Adrenal gland (tissue), 5 donors: Measurements from ENCODE around the gene CLCA4.

Source experiments
- POLR2A ChIP-seq, 2 donors: fragments of 450-650 bp; IDR thresholded peaks; one replicate each; pipeline ENCODE4 v1.6.1; 2017; ENCODE audit warnings: antibody characterized with exemption in 2 of 2, mild to moderate bottlenecking in 2 of 2, moderate library complexity in 1 of 2
- TF ChIP-seq, protein P1 (sequence below), 6 experiments: fragments of 450-650 bp in 4 of 6; fragments of 200-600 bp in 2 of 6; sonication (generic) in 1 of 6; IDR thresholded peaks; 1 replicate in 5 of 6; 2 replicates in 1 of 6; pipeline versions ENCODE4 v1.5.1 to v1.8.0; 2016 to 2021; ENCODE audit warnings: antibody characterized with exemption in 6 of 6, mild to moderate bottlenecking in 2 of 6, moderate library complexity in 1 of 6
- donor health status: DM: no; HTN: no; CAD: no.

DNA sequence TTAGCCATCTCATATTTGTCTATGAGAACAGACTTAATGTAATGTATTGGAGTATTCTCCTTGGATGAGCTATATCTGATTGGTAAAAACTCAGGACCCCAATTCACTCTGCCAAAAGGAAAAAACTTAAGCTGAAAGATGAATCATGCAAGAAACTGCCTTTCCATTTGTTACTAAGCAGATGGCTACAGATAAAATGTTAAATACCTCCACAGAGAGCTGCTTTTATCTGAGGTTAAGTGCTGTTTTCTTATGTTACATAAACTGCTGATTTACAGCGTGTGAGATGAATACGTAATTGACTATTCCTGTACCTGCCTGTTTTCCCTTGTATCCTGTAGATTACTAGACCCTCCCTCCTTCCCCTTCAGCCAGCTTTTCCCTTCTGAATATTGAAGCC lies 49.3 kb downstream of the CLCA4 start:
- TF ChIP-seq, protein P1, sequence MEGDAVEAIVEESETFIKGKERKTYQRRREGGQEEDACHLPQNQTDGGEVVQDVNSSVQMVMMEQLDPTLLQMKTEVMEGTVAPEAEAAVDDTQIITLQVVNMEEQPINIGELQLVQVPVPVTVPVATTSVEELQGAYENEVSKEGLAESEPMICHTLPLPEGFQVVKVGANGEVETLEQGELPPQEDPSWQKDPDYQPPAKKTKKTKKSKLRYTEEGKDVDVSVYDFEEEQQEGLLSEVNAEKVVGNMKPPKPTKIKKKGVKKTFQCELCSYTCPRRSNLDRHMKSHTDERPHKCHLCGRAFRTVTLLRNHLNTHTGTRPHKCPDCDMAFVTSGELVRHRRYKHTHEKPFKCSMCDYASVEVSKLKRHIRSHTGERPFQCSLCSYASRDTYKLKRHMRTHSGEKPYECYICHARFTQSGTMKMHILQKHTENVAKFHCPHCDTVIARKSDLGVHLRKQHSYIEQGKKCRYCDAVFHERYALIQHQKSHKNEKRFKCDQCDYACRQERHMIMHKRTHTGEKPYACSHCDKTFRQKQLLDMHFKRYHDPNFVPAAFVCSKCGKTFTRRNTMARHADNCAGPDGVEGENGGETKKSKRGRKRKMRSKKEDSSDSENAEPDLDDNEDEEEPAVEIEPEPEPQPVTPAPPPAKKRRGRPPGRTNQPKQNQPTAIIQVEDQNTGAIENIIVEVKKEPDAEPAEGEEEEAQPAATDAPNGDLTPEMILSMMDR (IDR thresholded peaks at IDR 0.05): no peak
- no peak for TF ChIP-seq POLR2A (IDR thresholded peaks at IDR 0.05)
